GM18526 (cell line): ENCODE results near the gene TNFSF15.

ENCODE experiments used
- POLR2A ChIP-seq: IDR thresholded peaks from 3 replicates; pipeline ENCODE4 v1.6.1; 2011; ENCODE audit not compliant: insufficient read length; ENCODE audit errors: extremely low read depth

Gene TNFSF15

DNA sequence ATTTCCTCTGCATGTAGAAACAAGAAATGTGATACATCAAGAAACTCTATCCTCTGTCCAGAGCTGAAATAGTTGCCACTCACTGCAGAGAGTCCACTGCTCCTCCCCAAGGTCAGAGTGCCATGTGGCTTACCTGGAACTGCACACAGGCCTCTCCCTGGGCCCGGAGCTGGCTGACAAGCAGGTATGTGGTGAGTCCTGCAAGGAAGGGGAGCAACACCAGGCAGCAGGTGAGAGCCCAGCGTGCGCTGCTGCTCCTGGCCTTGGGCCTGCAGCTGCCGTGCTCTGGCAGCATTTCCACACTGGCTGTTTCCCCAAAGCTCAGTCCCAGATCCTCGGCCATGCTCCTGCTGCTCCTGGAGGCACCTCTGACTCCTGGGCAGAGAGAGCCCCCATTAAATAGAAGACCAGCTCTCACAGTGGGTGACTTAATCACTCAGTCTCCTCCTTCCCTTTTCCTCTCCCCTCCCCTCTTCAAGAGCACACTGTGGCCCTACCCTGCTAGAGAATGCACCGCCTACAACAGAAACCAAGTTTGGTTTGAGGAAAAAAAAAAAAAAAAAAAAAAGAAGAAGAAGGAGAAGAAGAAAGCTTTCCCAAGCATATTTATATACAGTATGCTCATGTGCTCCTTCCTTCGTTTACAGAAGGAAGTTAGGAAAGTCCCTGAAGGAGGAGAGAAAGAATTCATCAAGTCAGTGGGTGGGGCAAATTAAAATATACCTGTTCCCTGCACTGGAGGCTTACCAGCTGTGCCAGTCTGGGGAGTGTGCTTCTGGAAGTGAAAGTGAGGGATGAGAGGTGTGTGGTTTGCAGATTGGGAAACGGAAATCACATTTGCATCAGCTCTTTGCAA, at the start of gene TNFSF15:
TSS of gene TNFSF15 (minus strand) at position 370 of the 856 bp plus-strand sequence. CDS start at position 343, 27 bp downstream.
- no peak for TF ChIP-seq POLR2A

GRCh38 chr9:114855488-114855887, 49.6 kb upstream of the TNFSF15 start:
- TF ChIP-seq POLR2A, result no peak

DNA sequence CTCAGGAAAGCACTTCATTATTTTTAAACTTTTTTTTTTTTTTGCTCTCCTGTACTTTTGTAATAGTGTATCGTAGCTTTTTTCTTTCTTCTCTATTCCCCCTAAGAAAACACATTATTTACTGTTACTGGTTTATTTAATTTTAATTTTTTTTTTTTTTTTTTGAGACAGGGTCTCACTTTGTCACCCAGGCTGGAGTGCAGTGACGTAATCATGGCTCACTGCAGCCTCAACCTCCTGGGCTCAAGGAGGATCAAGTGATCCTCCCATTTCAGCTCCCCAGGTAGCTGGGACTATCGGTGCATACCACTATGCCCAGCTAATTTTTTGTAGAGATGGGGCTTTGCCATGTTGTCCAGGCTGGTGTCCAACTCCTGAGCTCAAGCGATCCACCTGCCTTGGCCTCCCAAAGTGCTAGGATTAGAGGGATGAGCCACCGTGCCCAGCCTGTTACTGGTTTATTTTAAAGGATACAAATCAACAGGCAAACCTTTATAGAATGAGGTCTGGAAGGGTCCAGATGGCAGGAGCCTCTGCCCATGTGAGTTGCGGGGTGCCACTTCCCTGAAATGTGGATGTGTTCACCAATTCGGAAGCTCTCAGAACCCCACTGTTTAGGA, 49.0 kb upstream of the TNFSF15 start:
- no peak for TF ChIP-seq POLR2A

GRCh38 chr9:114853071-114853855, 47.4 kb upstream of the TNFSF15 start:
- no peak for TF ChIP-seq POLR2A

GRCh38 chr9:114852050-114852594, 46.3 kb upstream of the TNFSF15 start:
- TF ChIP-seq POLR2A, result no peak

DNA sequence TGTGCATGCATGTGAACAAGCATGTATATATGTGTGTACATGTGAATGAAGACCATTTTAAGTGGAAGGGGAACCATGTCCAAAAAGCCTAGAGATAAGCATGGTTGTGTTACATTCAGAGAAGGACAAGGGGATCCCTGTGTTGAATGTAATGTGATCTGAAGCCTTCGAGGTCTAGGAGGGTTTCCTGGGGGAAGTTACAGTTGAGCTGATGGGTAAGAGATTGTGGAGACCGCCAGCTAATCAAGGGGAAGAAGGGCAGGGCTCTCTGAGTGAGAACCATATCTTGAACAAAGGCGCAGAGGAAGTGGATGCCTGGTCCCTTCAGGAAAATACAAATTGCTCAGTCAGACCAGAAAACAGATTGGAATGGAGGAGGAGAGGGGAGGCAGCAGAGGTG, 45.5 kb upstream of the TNFSF15 start:
- no peak for TF ChIP-seq POLR2A

DNA sequence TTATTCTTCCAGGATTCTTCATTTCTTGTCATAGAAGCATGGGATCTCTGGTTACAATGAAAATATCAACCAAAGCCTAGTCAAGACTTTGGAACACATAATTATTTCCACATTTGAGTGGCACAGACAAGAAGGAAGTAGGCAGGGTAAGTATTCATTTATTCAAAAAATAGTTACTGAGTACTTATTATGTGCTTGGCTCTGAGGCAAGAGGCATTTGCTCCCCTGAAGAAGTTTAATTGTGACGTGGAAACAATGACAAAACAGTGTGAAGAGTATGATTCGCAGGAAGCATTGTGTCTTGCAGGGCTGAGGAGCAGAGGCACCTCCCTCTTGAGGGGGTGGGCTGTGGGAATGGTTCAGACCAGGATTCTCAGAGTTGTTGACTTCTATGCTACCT, 45.0 kb upstream of the TNFSF15 start:
- TF ChIP-seq POLR2A, result no peak

DNA sequence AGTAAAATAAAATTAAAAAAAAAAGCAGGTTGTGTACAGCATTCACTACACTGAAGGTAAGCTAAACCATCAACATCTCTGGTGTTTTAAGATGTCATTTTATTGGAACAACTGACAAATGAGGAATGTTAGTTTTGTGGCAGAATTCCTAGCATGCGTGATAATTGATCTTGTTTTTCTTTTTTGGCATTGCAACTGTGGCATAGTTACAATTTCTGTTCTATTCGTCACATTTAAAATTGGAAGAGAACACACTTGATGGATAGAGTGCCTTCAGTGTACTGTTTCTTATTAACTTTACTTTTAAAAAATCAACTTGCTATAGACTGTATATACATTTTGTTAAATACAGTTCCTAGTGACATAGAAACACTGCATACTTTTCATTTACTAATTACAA, 43.6 kb upstream of the TNFSF15 start:
- no peak for TF ChIP-seq POLR2A

DNA sequence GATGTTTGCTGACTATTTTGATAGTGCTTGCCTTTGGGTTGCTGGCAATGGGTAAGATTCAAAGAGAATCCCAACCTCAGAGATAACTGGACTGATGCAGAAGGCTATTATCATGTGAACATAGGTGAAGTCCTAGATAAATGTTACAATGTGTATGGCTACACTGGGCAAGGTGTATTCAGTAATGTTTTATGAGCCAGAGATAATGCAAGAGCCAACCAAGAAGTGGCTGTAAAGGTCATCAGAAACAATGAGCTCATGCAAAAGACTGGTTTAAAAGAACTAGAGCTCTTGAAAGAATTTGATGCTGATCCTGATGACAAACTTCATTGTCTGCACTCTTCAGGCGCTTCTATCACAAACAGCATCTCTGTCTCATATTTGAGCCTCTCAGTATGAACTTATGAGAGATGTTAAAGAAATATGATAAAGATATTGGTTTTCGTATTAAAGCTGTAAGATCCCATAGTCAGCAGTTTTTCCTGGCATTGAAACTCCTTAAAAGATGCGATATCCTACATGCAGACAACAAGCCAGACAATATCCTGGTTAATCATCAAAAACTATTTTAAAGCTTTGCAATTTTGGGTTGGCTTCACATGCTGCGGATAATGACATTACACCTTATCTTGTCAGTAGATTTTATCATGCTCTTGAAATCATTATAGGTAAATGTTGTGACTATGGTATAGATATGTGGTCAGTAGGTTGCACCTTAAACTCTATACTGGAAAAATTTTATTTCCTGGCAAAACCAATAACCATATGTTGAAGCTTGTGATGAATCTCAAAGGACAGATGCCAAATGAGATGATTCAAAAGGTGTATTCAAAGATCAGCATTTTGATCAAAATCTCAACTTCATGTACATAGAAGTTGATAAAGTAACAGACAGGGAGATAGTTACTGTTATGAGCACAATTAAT, 41.9 kb upstream of the TNFSF15 start:
- TF ChIP-seq POLR2A, result no peak

- no peak for TF ChIP-seq POLR2A
Measured at GRCh38 chr9:114845373-114845772, 39.5 kb upstream of the TNFSF15 start.

DNA sequence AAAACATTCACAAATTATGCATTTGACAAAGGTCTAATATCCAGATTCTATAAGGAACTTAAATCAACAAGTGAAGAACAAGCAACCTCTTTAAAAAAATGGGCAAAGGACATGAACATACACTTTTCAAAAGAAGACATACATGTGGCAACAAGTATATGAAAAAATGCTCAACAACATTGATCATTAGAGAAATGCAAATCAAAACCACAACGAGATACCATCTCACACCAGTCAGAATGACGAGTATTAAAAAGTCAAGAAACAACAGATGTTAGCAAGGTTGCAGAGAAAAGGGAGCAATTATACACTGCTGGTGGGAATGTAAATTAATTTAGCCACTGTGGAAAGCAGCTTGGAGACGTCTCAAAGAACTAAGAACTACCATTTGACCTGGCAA, 38.9 kb upstream of the TNFSF15 start:
- no peak for TF ChIP-seq POLR2A

GRCh38 chr9:114837923-114838322, 32.1 kb upstream of the TNFSF15 start:
- no peak for TF ChIP-seq POLR2A

DNA sequence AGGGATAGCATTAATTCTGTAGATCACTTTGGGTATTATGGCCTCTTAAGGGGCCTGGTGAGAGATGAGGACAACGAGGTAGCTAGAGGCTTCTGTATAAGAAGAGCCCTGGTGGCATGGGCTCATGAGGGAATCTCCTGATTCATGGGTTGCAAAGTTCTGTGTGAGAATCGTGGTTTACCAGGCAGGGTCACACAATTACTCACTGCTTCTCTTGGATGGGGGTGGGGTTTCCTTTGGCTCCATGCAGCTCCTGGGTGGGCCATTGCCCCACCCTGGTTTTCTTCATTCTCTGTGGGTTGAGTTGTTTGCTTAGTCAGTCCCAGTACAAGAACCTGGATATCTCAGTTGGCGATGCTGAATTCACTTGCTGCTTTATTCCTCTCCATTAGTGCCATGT, 30.9 kb upstream of the TNFSF15 start:
- TF ChIP-seq POLR2A, result no peak

DNA sequence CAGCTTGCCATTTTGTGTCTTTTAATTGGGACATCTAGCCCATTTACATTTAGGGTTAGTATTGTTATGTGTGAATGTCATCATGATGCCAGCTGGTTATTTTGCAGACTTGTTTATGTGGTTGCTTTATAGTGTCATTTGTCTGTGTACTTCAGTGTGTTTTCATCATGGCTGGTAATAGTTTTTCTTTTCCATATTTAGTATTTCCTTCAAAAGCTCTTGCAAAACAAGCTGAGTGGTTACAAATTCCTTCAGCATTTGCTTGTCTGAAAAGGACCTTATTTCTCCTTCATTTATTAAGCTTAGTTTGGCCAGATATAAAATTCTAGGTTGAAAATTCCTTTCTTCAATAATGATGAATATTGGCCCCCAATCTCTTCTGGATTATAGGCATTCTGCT, 28.5 kb upstream of the TNFSF15 start:
- TF ChIP-seq POLR2A, result no peak
